Smooth muscle cell of the coronary artery (primary cell): ENCODE results near the gene FOXI3. TPM values are rescaled to one million over a fixed set of nuclear protein-coding genes. Genes with fewer than 3 reads are reported as not detected.

Experiments used
- total RNA-seq: library from RNA; depleted of rRNA; stranded (reverse); fragments of >200 nt; gene quantifications from 2 replicates; pipeline ENCODE4 v1.2.3, GENCODE V29; 2014; ENCODE audit warnings: low replicate concordance

The FOXI3 gene
- total RNA-seq: not detected in 2 replicates

GRCh38 chr2:88452565-88452905, at the start of gene FOXI3:
Gene FOXI3 (minus strand): TSS chr2:88452693. CDS start chr2:88452535, 158 bp downstream.

Other genes with a start within 250 kb of the FOXI3 start
- gene EIF2AK3, start 174.8 kb upstream of the FOXI3 start, total RNA-seq: 28.7 and 44.0 TPM in 2 replicates
- gene RPIA, start 239.0 kb upstream of the FOXI3 start, total RNA-seq: 5.1 and 6.5 TPM in 2 replicates